Kidney (tissue), 14 donors: ENCODE measurements around the gene MIDN. TPM values are rescaled to one million over a fixed set of nuclear protein-coding genes. Genes with fewer than 3 reads are reported as not detected.
A peak's percentile ranks its signal among the peaks of the same experiment; 100 is the strongest.
"Not testable (repeated sequence)": the region's sequence is repeated elsewhere in the genome, so short reads cannot be mapped to it uniquely, and the experiment has no call there.

Experiments used
- DNase-seq, 5 donors: peaks; one replicate each; pipeline ENCODE4 v3.0.0-alpha.2; 2013 to 2020
- FAIRE-seq: peaks from 2 replicates; lab custom pipeline; 2012; peaks lifted over from hg19 to GRCh38; lab: Jason Lieb, UNC
- H3K27ac ChIP-seq, 2 donors: one replicate each; pipeline ENCODE4 v1.7.0; 2013; ENCODE audit warnings: low read depth in 2 of 2, low read length in 2 of 2, inconsistent platforms in 1 of 2
- H3K27me3 ChIP-seq: one replicate; pipeline ENCODE4 v1.7.1; 2013; ENCODE audit warnings: low read length, inconsistent platforms; ENCODE audit not compliant: control insufficient read depth, insufficient read depth
- H3K36me3 ChIP-seq, 3 donors: one replicate each; pipeline versions ENCODE4 v1.7.0 to v1.7.1; 2013; ENCODE audit warnings: low read length in 3 of 3, control low read depth in 1 of 3, inconsistent platforms in 1 of 3; ENCODE audit not compliant: insufficient read depth in 3 of 3, control insufficient read depth in 2 of 3
- H3K4me1 ChIP-seq, 3 donors: one replicate each; pipeline versions ENCODE4 v1.7.0 to v1.7.1; 2013; ENCODE audit warnings: low read length in 3 of 3, inconsistent platforms in 1 of 3, low read depth in 1 of 3; ENCODE audit not compliant: control insufficient read depth in 2 of 3, insufficient read depth in 2 of 3
- H3K4me3 ChIP-seq, 3 donors: one replicate each; pipeline versions ENCODE4 v1.7.0 to v1.8.1; 2013; ENCODE audit warnings: low read length in 3 of 3, control low read depth in 1 of 3, inconsistent platforms in 1 of 3
- H3K9ac ChIP-seq, 3 donors: one replicate each; pipeline versions ENCODE4 v1.7.0 to v1.7.1; 2013; ENCODE audit warnings: low read length in 3 of 3, control low read depth in 1 of 3, inconsistent platforms in 1 of 3
- H3K9me3 ChIP-seq, 3 donors: one replicate each; pipeline versions ENCODE4 v1.7.0 to v1.7.1; 2013; ENCODE audit warnings: low read length in 3 of 3, control low read depth in 1 of 3, inconsistent platforms in 1 of 3; ENCODE audit not compliant: control insufficient read depth in 2 of 3, insufficient read depth in 1 of 3
- CTCF ChIP-seq: IDR thresholded peaks from 3 replicates; pipeline ENCODE4 v1.5.1; 2012; ENCODE audit warnings: mild to moderate bottlenecking, moderate library complexity, borderline replicate concordance; ENCODE audit not compliant: insufficient read depth; ENCODE audit errors: extremely low read depth
- intact Hi-C: fragments of 100-400 bp; cut with DNase I; formaldehyde crosslinking; loops from one replicate; pipeline ENCODE4 v1.11.1; 2022
- polyA plus RNA-seq: library from polyadenylated mRNA; stranded (reverse); fragments of 350-450 nt; fragmentation: Illumina TruSeq; extraction: RNeasy Lipid Tissue Mini Kit (QIAGEN cat#74804); gene quantifications from one replicate; pipeline ENCODE4 v1.2.3, GENCODE V29; 2014; ENCODE audit warnings: low read depth, low replicate concordance; ENCODE audit not compliant: insufficient read depth
- total RNA-seq: library from RNA; stranded (reverse); fragmentation: NEBNext Ultra II Directional; extraction: Animal tissue kit (Norgen Biotek cat#: 25700); gene quantifications from one replicate; pipeline ENCODE4 v1.2.1, GENCODE V29; 2021
- donor health status: control.
- donor health status: control.
- donor health status: control.
- donor health status: control.
- donor health status: control.
- donor health status: DM: yes; HTN: yes; CAD: no.
- donor health status: Normal renal cell carcinoma (clear cell type).

MIDN gene
- total and polyA plus RNA-seq, 2 donors from 2014 or later: 21.3 to 205 TPM

GRCh38 chr19:1300744-1301490, 52.5 kb downstream of the MIDN start:
- H3K9me3 ChIP-seq: no peaks in the 10 kb centered on the region
- H3K27ac ChIP-seq: no peak overlapping the region
- no peak for DNase-seq
- H3K36me3 ChIP-seq: no peaks in the 10 kb centered on the region
- H3K27me3 ChIP-seq: no peaks in the 10 kb centered on the region
- FAIRE-seq: no peak
- intact Hi-C loops: no loop called here
- H3K9ac ChIP-seq: no peak overlapping the region
- no peaks in the 10 kb centered on the region for H3K4me1 ChIP-seq
- TF ChIP-seq CTCF: no peak
- no peak overlapping the region for H3K4me3 ChIP-seq

- intact Hi-C loops: no loop called here
- FAIRE-seq: no peak
- no peak overlapping the region for H3K4me3 ChIP-seq
- TF ChIP-seq CTCF: no peak
- no peaks in the 10 kb centered on the region for H3K4me1 ChIP-seq
- no peaks in the 10 kb centered on the region for H3K36me3 ChIP-seq
- no peaks in the 10 kb centered on the region for H3K9me3 ChIP-seq
- no peak overlapping the region for H3K9ac ChIP-seq
- DNase-seq: no peak
- H3K27ac ChIP-seq: no peak overlapping the region
- no peaks in the 10 kb centered on the region for H3K27me3 ChIP-seq
Measured at GRCh38 chr19:1302533-1303239, 54.3 kb downstream of the MIDN start.

- Histone ChIP-seq H3K27me3 (no peaks in the 10 kb centered on the region), H3K27ac (no peak overlapping the region), H3K36me3 (no peaks in the 10 kb centered on the region), H3K9ac (no peak overlapping the region), H3K9me3 (no peaks in the 10 kb centered on the region), H3K4me3 (no peak overlapping the region), H3K4me1 (no peaks in the 10 kb centered on the region)
- no peak for FAIRE-seq
- TF ChIP-seq CTCF: no peak
- intact Hi-C loops: no loop called here
- DNase-seq: peak in 1 of 5 donors; percentile 69
Measured at GRCh38 chr19:1304197-1304924, 56.0 kb downstream of the MIDN start.

- H3K27me3 ChIP-seq, H3K4me1 ChIP-seq, H3K9me3 ChIP-seq, DNase-seq, H3K4me3 ChIP-seq, H3K27ac ChIP-seq, intact Hi-C loops, H3K9ac ChIP-seq, FAIRE-seq, H3K36me3 ChIP-seq: not testable (repeated sequence)
Measured at GRCh38 chr19:1305354-1305753, 57.0 kb downstream of the MIDN start.
